H9 (cell line): Measurements from ENCODE around the gene STKLD1. TPM values are rescaled to one million over a fixed set of nuclear protein-coding genes. Genes with fewer than 3 reads are reported as not detected.

Source experiments
- DNase-seq: peaks from one replicate; pipeline ENCODE4 v3.0.0-alpha.2; 2017
- H2AFZ ChIP-seq: one replicate; pipeline ENCODE4 v1.6.1; 2013; ENCODE audit warnings: mild to moderate bottlenecking, low read length, control low read depth, moderate library complexity
- H2AK5ac ChIP-seq: 2 replicates; pipeline ENCODE4 v1.6.1; 2013; ENCODE audit warnings: low read length, control low read depth, mixed read lengths; ENCODE audit not compliant: insufficient read length
- H2BK120ac ChIP-seq: one replicate; pipeline ENCODE4 v1.6.1; 2013; ENCODE audit warnings: low read depth, mild to moderate bottlenecking, low read length, control low read depth, inconsistent platforms; ENCODE audit not compliant: poor library complexity, severe bottlenecking
- H2BK12ac ChIP-seq: 2 replicates; pipeline ENCODE4 v1.6.1; 2013; ENCODE audit warnings: low read length, control low read depth, mixed read lengths, low read depth; ENCODE audit not compliant: insufficient read length
- H2BK15ac ChIP-seq: 2 replicates; pipeline ENCODE4 v1.6.1; 2013; ENCODE audit warnings: low read depth, low read length, control low read depth
- H2BK20ac ChIP-seq: one replicate; pipeline ENCODE4 v1.6.1; 2013; ENCODE audit warnings: low read depth, mild to moderate bottlenecking, low read length, control low read depth, inconsistent platforms; ENCODE audit not compliant: poor library complexity, severe bottlenecking
- H2BK5ac ChIP-seq: 2 replicates; pipeline ENCODE4 v1.6.1; 2013; ENCODE audit warnings: low read length, control low read depth, mixed read lengths; ENCODE audit not compliant: insufficient read length
- H3K14ac ChIP-seq: 2 replicates; pipeline ENCODE4 v1.6.1; 2013; ENCODE audit warnings: low read length, control low read depth; ENCODE audit not compliant: insufficient read depth
- H3K18ac ChIP-seq: 2 replicates; pipeline ENCODE4 v1.6.1; 2013; ENCODE audit warnings: low read depth, mild to moderate bottlenecking, mixed read lengths, low read length, control low read depth; ENCODE audit not compliant: insufficient read length
- H3K23ac ChIP-seq: 2 replicates; pipeline ENCODE4 v1.6.1; 2013; ENCODE audit warnings: low read length, control low read depth, mixed read lengths, low read depth; ENCODE audit not compliant: insufficient read length
- H3K23me2 ChIP-seq: 2 replicates; pipeline ENCODE4 v1.6.1; 2013; ENCODE audit warnings: low read depth, mild to moderate bottlenecking, mixed read lengths, low read length, control low read depth; ENCODE audit not compliant: insufficient read length, poor library complexity, severe bottlenecking
- H3K27ac ChIP-seq: 2 replicates; pipeline ENCODE4 v1.5.1; 2013; ENCODE audit warnings: low read length, control low read depth, mixed read lengths, low read depth; ENCODE audit not compliant: insufficient read length
- H3K27me3 ChIP-seq: 2 replicates; pipeline ENCODE4 v1.6.1; 2013; ENCODE audit warnings: low read length, control low read depth, inconsistent platforms; ENCODE audit not compliant: insufficient read depth
- H3K4ac ChIP-seq: 2 replicates; pipeline ENCODE4 v1.6.1; 2013; ENCODE audit warnings: low read depth, mild to moderate bottlenecking, control low read depth, inconsistent platforms, low read length, moderate library complexity
- H3K4me1 ChIP-seq: 2 replicates; pipeline ENCODE4 v1.6.1; 2013; ENCODE audit warnings: low read length, control low read depth, inconsistent platforms; ENCODE audit not compliant: insufficient read depth
- H3K4me2 ChIP-seq: 2 replicates; pipeline ENCODE4 v1.6.1; 2013; ENCODE audit warnings: low read length, control low read depth, mixed read lengths; ENCODE audit not compliant: insufficient read length, insufficient read depth
- H3K56ac ChIP-seq: 2 replicates; pipeline ENCODE4 v1.6.1; 2013; ENCODE audit warnings: low read depth, mild to moderate bottlenecking, mixed read lengths, low read length, control low read depth; ENCODE audit not compliant: insufficient read length
- H3K79me1 ChIP-seq: 2 replicates; pipeline ENCODE4 v1.6.1; 2013; ENCODE audit warnings: low read depth, mild to moderate bottlenecking, moderate library complexity, low read length, control low read depth, inconsistent platforms; ENCODE audit not compliant: insufficient read depth, poor library complexity, severe bottlenecking
- H3K79me2 ChIP-seq: 2 replicates; pipeline ENCODE4 v1.6.1; 2013; ENCODE audit warnings: low read length, control low read depth, inconsistent platforms; ENCODE audit not compliant: insufficient read depth
- H3K9ac ChIP-seq: 2 replicates; pipeline ENCODE4 v1.6.1; 2013; ENCODE audit warnings: low read length, control low read depth, mixed read lengths; ENCODE audit not compliant: insufficient read length; ENCODE audit errors: extremely low read depth
- H3K9me3 ChIP-seq: one replicate; pipeline ENCODE4 v1.6.1; 2013; ENCODE audit warnings: low read depth, low read length, inconsistent platforms; ENCODE audit not compliant: control insufficient read depth
- H3T11ph ChIP-seq: one replicate; pipeline ENCODE4 v1.6.1; 2013; ENCODE audit warnings: mild to moderate bottlenecking, low read length, control low read depth, inconsistent platforms
- H4K20me1 ChIP-seq: one replicate; pipeline ENCODE4 v1.6.1; 2013; ENCODE audit not compliant: control insufficient read depth, insufficient read length, insufficient read depth
- H4K5ac ChIP-seq: 2 replicates; pipeline ENCODE4 v1.6.1; 2013; ENCODE audit warnings: low read depth, mild to moderate bottlenecking, mixed read lengths, low read length, control low read depth; ENCODE audit not compliant: insufficient read length
- H4K8ac ChIP-seq: replicated peaks from 2 replicates; pipeline ENCODE4 v1.6.1; 2013; ENCODE audit warnings: low read length, control low read depth, mixed read lengths, low read depth; ENCODE audit not compliant: insufficient read length
- H4K91ac ChIP-seq: 2 replicates; pipeline ENCODE4 v1.6.1; 2013; ENCODE audit warnings: low read depth, mild to moderate bottlenecking, moderate library complexity, mixed read lengths, low read length, control low read depth; ENCODE audit not compliant: insufficient read length
- H3K27ac Mint-ChIP-seq, 3 experiments: 2 replicates in 2 of 3; 3 replicates in 1 of 3; pipeline ENCODE4 v1.8.0; 2020 to 2021; ENCODE audit warnings: mixed read lengths in 3 of 3, mild to moderate bottlenecking in 1 of 3, moderate library complexity in 1 of 3
- H3K27me3 Mint-ChIP-seq: 2 replicates; pipeline ENCODE4 v1.8.0; 2021; ENCODE audit warnings: low read depth, mild to moderate bottlenecking, moderate library complexity, mixed read lengths
- H3K36me3 Mint-ChIP-seq, 3 experiments: 2 replicates in 2 of 3; 3 replicates in 1 of 3; pipeline ENCODE4 v1.8.0; 2020 to 2021; ENCODE audit warnings: low read depth in 3 of 3, mixed read lengths in 3 of 3; ENCODE audit not compliant: insufficient read depth in 1 of 3
- H3K4me1 Mint-ChIP-seq, 2 experiments: 2 replicates each; pipeline ENCODE4 v1.8.0; 2020; ENCODE audit warnings: mixed read lengths in 2 of 2
- H3K4me3 Mint-ChIP-seq, 2 experiments: 2 replicates in 1 of 2; 3 replicates in 1 of 2; pipeline ENCODE4 v1.8.0; 2020 to 2021; ENCODE audit warnings: mild to moderate bottlenecking in 2 of 2, mixed read lengths in 2 of 2, moderate library complexity in 1 of 2
- H3K9me3 Mint-ChIP-seq, 2 experiments: 2 replicates in 1 of 2; 3 replicates in 1 of 2; pipeline ENCODE4 v1.8.0; 2020; ENCODE audit warnings: mild to moderate bottlenecking in 2 of 2, mixed read lengths in 2 of 2, moderate library complexity in 1 of 2
- CTCF ChIP-seq: fragments of 200-600 bp; sonication (generic); conservative IDR thresholded peaks from 3 replicates; pipeline ENCODE4 v1.8.0; 2021; ENCODE audit warnings: antibody characterized with exemption, mild to moderate bottlenecking
- WGBS: extraction: QIAGEN DNeasy Blood & Tissue Kit; methylation state at CpG from one replicate; pipeline ENCODE4 v1.1.7; 2013; ENCODE audit warnings: missing lambda C conversion rate, low lambda C conversion rate, mixed read lengths; ENCODE audit not compliant: insufficient read length; ENCODE audit errors: extremely low coverage; 5-methylcytosine and 5-hydroxymethylcytosine counted together
- total RNA-seq: library from RNA; stranded (reverse); gene quantifications from 2 replicates; pipeline ENCODE4 v1.2.1, GENCODE V29; 2021

STKLD1 gene
- total RNA-seq, 1 experiment from 2014 or later: 0.57 TPM

GRCh38 chr9:133378408-133378962 lies 2.3 kb downstream of the STKLD1 start:
- no peak overlapping the region for H3K56ac ChIP-seq
- TF ChIP-seq CTCF: no peak
- no peak for DNase-seq
- no peak overlapping the region for H2AK5ac ChIP-seq
- no peak overlapping the region for H3K14ac ChIP-seq
- H2BK20ac ChIP-seq: no peak overlapping the region
- no peak overlapping the region for H2BK12ac ChIP-seq
- no peak overlapping the region for H3K9ac ChIP-seq
- Mint-ChIP-seq H3K27ac (no peak overlapping the region), H3K36me3 (peaks cover 6% of the 10 kb centered on the region in 3 experiments; a peak in 6 of 7 replicates), H3K9me3 (peaks cover 3 to 4% of the 10 kb centered on the region in 2 experiments; a peak in 3 of 5 replicates), H3K27me3 (peaks cover 30% of the 10 kb centered on the region), H3K4me1 (peaks cover 6 to 8% of the 10 kb centered on the region in 2 experiments), H3K4me3 (no peak overlapping the region; a peak in 1 of 5 replicates)
- no peak overlapping the region for H4K91ac ChIP-seq
- no peak overlapping the region for H3K27ac ChIP-seq
- no CpG with 5 or more reads among the region's 1 CpG for WGBS
- H2BK5ac ChIP-seq: no peak overlapping the region
- no peak overlapping the region for H3K23ac ChIP-seq
- H3T11ph ChIP-seq: no peak overlapping the region
- H3K27me3 ChIP-seq: no peaks in the 10 kb centered on the region
- no peak overlapping the region for H2BK120ac ChIP-seq
- H4K20me1 ChIP-seq: peaks cover 3% of the 10 kb centered on the region
- no peak overlapping the region for H4K8ac ChIP-seq
- H3K9me3 ChIP-seq: no peaks in the 10 kb centered on the region
- H3K4me1 ChIP-seq: no peaks in the 10 kb centered on the region
- H3K18ac ChIP-seq: no peak overlapping the region
- H3K4me2 ChIP-seq: no peak overlapping the region
- H3K23me2 ChIP-seq: peaks cover 6% of the 10 kb centered on the region
- no peak overlapping the region for H4K5ac ChIP-seq
- no peaks in the 10 kb centered on the region for H3K79me1 ChIP-seq
- H3K79me2 ChIP-seq: peaks cover 11% of the 10 kb centered on the region; the same call in 1 of the 2 replicates
- H2BK15ac ChIP-seq: no peak overlapping the region
- no peak overlapping the region for H3K4ac ChIP-seq
- H2AFZ ChIP-seq: no peak overlapping the region
